Tibial nerve (tissue), 4 donors: ENCODE results near the gene CDKN2B-AS1. TPM values are rescaled to one million over a fixed set of nuclear protein-coding genes. Genes with fewer than 3 reads are reported as not detected.

ENCODE experiments used
- DNase-seq, 2 donors: peaks; one replicate each; pipeline ENCODE4 v3.0.0-alpha.2; 2019; ENCODE audit warnings: low spot score in 2 of 2
- H3K27ac ChIP-seq, 4 donors: fragments of 200-600 bp; sonication (generic) in 3 of 4; one replicate each; pipeline ENCODE4 v1.5.1; 2017 to 2019; ENCODE audit warnings: mild to moderate bottlenecking in 1 of 4
- H3K27me3 ChIP-seq, 2 donors: fragments of 200-600 bp; sonication (generic) in 1 of 2; one replicate each; pipeline versions ENCODE4 v1.5.1 to v1.6.0; 2017 to 2019
- H3K36me3 ChIP-seq, 3 donors: fragments of 200-600 bp; sonication (generic); one replicate each; pipeline ENCODE4 v1.5.1; 2018 to 2019
- H3K4me1 ChIP-seq, 4 donors: fragments of 200-600 bp; sonication (generic) in 3 of 4; one replicate each; pipeline ENCODE4 v1.5.1; 2017 to 2019
- H3K4me3 ChIP-seq, 4 donors: fragments of 200-600 bp; sonication (generic) in 3 of 4; one replicate each; pipeline ENCODE4 v1.5.1; 2017 to 2019; ENCODE audit warnings: mild to moderate bottlenecking in 1 of 4, moderate library complexity in 1 of 4
- H3K9me3 ChIP-seq, 4 donors: fragments of 200-600 bp; sonication (generic) in 3 of 4; one replicate each; pipeline ENCODE4 v1.5.1; 2017 to 2019
- CTCF ChIP-seq, 5 experiments: fragments of 200-600 bp in 3 of 5; fragments of 450-650 bp in 2 of 5; sonication (generic) in 3 of 5; IDR thresholded peaks; one replicate each; pipeline ENCODE4 v1.5.1; 2016 to 2019; ENCODE audit warnings: antibody characterized with exemption in 5 of 5, mild to moderate bottlenecking in 3 of 5, moderate library complexity in 2 of 5
- EP300 ChIP-seq, 2 donors: sonication (generic); formaldehyde crosslinking; IDR thresholded peaks; one replicate each; pipeline ENCODE4 v1.6.1; 2017; ENCODE audit warnings: antibody characterized with exemption in 2 of 2, mild to moderate bottlenecking in 1 of 2
- POLR2A ChIP-seq, 2 donors: fragments of 450-650 bp; IDR thresholded peaks; one replicate each; pipeline ENCODE4 v1.6.1; 2017; ENCODE audit warnings: antibody characterized with exemption in 2 of 2, mild to moderate bottlenecking in 2 of 2, moderate library complexity in 2 of 2
- WGBS, 2 donors: methylation state at CpG; one replicate each; pipeline ENCODE4 v1.1.5; 2018; 5-methylcytosine and 5-hydroxymethylcytosine counted together
- total RNA-seq, 4 donors: library from RNA; depleted of rRNA; stranded (reverse); fragments of >200 nt; gene quantifications; one replicate each; pipeline ENCODE4 v1.1.0, GENCODE V29; 2016

Gene CDKN2B-AS1
- total RNA-seq, 4 donors from 2014 or later, result 0.59 to 1.5 (median 0.90) TPM; not detected in 1

GRCh38 chr9:22111954-22112247 lies 117.3 kb downstream of the CDKN2B-AS1 start:
- H3K9me3 ChIP-seq, result no peaks in the 10 kb centered on the region
- no peak for TF ChIP-seq POLR2A (IDR thresholded peaks at IDR 0.05)
- TF ChIP-seq EP300 (IDR thresholded peaks at IDR 0.05), result no peak
- TF ChIP-seq CTCF (IDR thresholded peaks at IDR 0.05), result no peak
- H3K36me3 ChIP-seq, result no peaks in the 10 kb centered on the region
- H3K4me1 ChIP-seq, result peaks cover 0 to 12% (median 0%) of the 10 kb centered on the region in 4 donors
- DNase-seq, result no peak
- H3K4me3 ChIP-seq, result no peak overlapping the region
- H3K27ac ChIP-seq, result no peak overlapping the region
- H3K27me3 ChIP-seq, result no peaks in the 10 kb centered on the region

- no peak for DNase-seq
- H3K36me3 ChIP-seq, result no peaks in the 10 kb centered on the region
- no peak overlapping the region for H3K4me3 ChIP-seq
- H3K27me3 ChIP-seq, result no peaks in the 10 kb centered on the region
- 78 to 80% methylated on average over 12 of the region's 12 CpGs for WGBS, 2 donors
- H3K27ac ChIP-seq, result no peak overlapping the region
- no peaks in the 10 kb centered on the region for H3K9me3 ChIP-seq
- TF ChIP-seq EP300 (IDR thresholded peaks at IDR 0.05) (no peak), POLR2A (IDR thresholded peaks at IDR 0.05) (no peak), CTCF (IDR thresholded peaks at IDR 0.05) (no peak)
- peaks cover 0 to 24% (median 2%) of the 10 kb centered on the region in 4 donors for H3K4me1 ChIP-seq
Observed at GRCh38 chr9:22112870-22113821, 118.6 kb downstream of the CDKN2B-AS1 start.

- H3K4me1 ChIP-seq, result peaks cover 0 to 21% (median 2%) of the 10 kb centered on the region in 4 donors
- no peaks in the 10 kb centered on the region for H3K36me3 ChIP-seq
- DNase-seq, result no peak
- no peak overlapping the region for H3K4me3 ChIP-seq
- H3K9me3 ChIP-seq, result no peaks in the 10 kb centered on the region
- peak overlapping the region in 1 of 4 donors; percentile 21 for H3K27ac ChIP-seq
- no peaks in the 10 kb centered on the region for H3K27me3 ChIP-seq
- TF ChIP-seq EP300 (IDR thresholded peaks at IDR 0.05), result no peak
- TF ChIP-seq POLR2A (IDR thresholded peaks at IDR 0.05), result no peak
- no peak for TF ChIP-seq CTCF (IDR thresholded peaks at IDR 0.05)
Observed at GRCh38 chr9:22114956-22115355, 120.4 kb downstream of the CDKN2B-AS1 start.

GRCh38 chr9:22116758-22117157 lies 122.2 kb downstream of the CDKN2B-AS1 start:
- Histone ChIP-seq H3K9me3 (peaks cover 0 to 3% (median 0%) of the 10 kb centered on the region in 4 donors), H3K27me3 (no peaks in the 10 kb centered on the region), H3K36me3 (no peaks in the 10 kb centered on the region), H3K27ac (no peak overlapping the region), H3K4me1 (peaks cover 0 to 21% (median 2%) of the 10 kb centered on the region in 4 donors), H3K4me3 (no peak overlapping the region)
- no peak for DNase-seq
- no peak for TF ChIP-seq EP300 (IDR thresholded peaks at IDR 0.05)
- no peak for TF ChIP-seq CTCF (IDR thresholded peaks at IDR 0.05)
- TF ChIP-seq POLR2A (IDR thresholded peaks at IDR 0.05), result no peak
